Neutrophil (primary cell): ENCODE measurements around the gene MBOAT1.

ENCODE experiments used
- H3K27ac ChIP-seq: fragments of 200-600 bp; sonication (generic); 2 replicates; pipeline ENCODE4 v1.5.1; 2016; ENCODE audit warnings: mild to moderate bottlenecking, moderate library complexity
- H3K27me3 ChIP-seq: fragments of 200-600 bp; sonication (generic); 2 replicates; pipeline ENCODE4 v1.6.0; 2016; ENCODE audit warnings: mild to moderate bottlenecking
- H3K36me3 ChIP-seq: fragments of 200-600 bp; sonication (generic); 2 replicates; pipeline ENCODE4 v1.5.1; 2017
- H3K4me1 ChIP-seq, 2 experiments: fragments of 200-600 bp in 1 of 2; sonication (generic) in 1 of 2; 1 replicate in 1 of 2; 2 replicates in 1 of 2; pipeline versions ENCODE4 v1.5.1 to v1.6.1; 2013 to 2016; ENCODE audit warnings: low read depth in 1 of 2, low read length in 1 of 2, mild to moderate bottlenecking in 1 of 2, moderate library complexity in 1 of 2; ENCODE audit not compliant: control insufficient read depth in 1 of 2, insufficient read depth in 1 of 2
- H3K4me3 ChIP-seq, 2 experiments: fragments of 200-600 bp in 1 of 2; sonication (generic) in 1 of 2; 1 replicate in 1 of 2; 2 replicates in 1 of 2; pipeline ENCODE4 v1.5.1; 2013 to 2016; ENCODE audit warnings: low read depth in 1 of 2, low read length in 1 of 2, mild to moderate bottlenecking in 1 of 2, moderate library complexity in 1 of 2
- H3K9me3 ChIP-seq: fragments of 200-600 bp; sonication (generic); 2 replicates; pipeline ENCODE4 v1.5.1; 2016
- TF ChIP-seq, protein P1 (sequence below): fragments of 200-600 bp; sonication (generic); IDR thresholded peaks from 2 replicates; pipeline ENCODE4 v1.5.1; 2016; ENCODE audit warnings: antibody characterized with exemption

The MBOAT1 gene

DNA sequence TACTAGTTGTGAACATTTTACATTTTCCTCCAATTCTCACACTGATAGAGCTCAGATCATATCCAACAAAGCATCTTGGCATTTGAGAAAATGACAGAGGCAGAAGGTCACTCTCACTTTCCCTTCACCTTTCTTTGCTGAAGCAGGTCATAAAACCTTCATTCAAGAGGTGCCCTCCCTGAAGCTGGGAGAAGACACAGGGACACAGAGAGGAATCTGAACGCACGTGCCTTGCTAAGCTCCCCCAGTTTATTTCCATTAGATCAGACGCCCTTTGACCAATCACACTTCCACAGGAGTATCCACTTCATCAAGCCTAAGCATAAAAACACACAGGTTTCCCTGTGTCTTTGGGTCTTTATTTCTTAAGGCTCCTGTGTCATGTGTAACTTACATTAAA, 9.2 kb upstream of the MBOAT1 start:
- Histone ChIP-seq H3K27ac (no peak overlapping the region), H3K4me3 (no peak overlapping the region), H3K9me3 (no peaks in the 10 kb centered on the region), H3K36me3 (no peaks in the 10 kb centered on the region), H3K4me1 (peaks cover 3 to 6% of the 10 kb centered on the region in 2 experiments), H3K27me3 (no peaks in the 10 kb centered on the region)
- TF ChIP-seq, protein P1, sequence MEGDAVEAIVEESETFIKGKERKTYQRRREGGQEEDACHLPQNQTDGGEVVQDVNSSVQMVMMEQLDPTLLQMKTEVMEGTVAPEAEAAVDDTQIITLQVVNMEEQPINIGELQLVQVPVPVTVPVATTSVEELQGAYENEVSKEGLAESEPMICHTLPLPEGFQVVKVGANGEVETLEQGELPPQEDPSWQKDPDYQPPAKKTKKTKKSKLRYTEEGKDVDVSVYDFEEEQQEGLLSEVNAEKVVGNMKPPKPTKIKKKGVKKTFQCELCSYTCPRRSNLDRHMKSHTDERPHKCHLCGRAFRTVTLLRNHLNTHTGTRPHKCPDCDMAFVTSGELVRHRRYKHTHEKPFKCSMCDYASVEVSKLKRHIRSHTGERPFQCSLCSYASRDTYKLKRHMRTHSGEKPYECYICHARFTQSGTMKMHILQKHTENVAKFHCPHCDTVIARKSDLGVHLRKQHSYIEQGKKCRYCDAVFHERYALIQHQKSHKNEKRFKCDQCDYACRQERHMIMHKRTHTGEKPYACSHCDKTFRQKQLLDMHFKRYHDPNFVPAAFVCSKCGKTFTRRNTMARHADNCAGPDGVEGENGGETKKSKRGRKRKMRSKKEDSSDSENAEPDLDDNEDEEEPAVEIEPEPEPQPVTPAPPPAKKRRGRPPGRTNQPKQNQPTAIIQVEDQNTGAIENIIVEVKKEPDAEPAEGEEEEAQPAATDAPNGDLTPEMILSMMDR = no peak

DNA sequence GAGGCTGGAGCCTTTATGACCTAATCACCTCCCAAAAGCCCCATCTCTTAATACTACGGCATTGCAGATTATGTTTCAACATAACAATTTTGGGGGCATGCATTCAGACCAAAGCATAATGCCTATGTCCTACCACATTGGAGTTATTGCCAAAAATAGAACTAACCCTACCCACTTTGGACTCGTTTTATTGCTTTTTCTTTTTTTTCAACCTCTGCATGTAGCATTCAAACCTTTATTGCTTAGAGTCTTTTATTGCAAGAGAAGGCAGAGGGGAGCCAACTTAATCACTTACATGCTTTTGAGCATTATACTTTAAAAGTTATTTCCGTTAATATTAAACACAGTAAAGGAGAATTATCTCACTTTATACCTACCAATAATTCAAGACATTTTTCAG, 8.1 kb upstream of the MBOAT1 start:
- Histone ChIP-seq H3K36me3 (no peaks in the 10 kb centered on the region), H3K27ac (no peak overlapping the region), H3K27me3 (no peaks in the 10 kb centered on the region), H3K4me3 (no peak overlapping the region), H3K4me1 (peaks cover 3 to 6% of the 10 kb centered on the region in 2 experiments), H3K9me3 (no peaks in the 10 kb centered on the region)
- TF ChIP-seq, protein P1 = no peak

- no peak overlapping the region for H3K4me3 ChIP-seq
- TF ChIP-seq, protein P1 = no peak
- peaks cover 8 to 9% of the 10 kb centered on the region in 2 experiments for H3K4me1 ChIP-seq
- no peaks in the 10 kb centered on the region for H3K9me3 ChIP-seq
- no peak overlapping the region for H3K27ac ChIP-seq
- H3K36me3 ChIP-seq = no peaks in the 10 kb centered on the region
- no peaks in the 10 kb centered on the region for H3K27me3 ChIP-seq
These were observed 5.6 kb upstream of the MBOAT1 start for GRCh38 chr6:20217891-20218290.

GRCh38 chr6:20217324-20217855, 5.1 kb upstream of the MBOAT1 start:
- H3K4me3 ChIP-seq = no peak overlapping the region
- H3K36me3 ChIP-seq = no peaks in the 10 kb centered on the region

DNA sequence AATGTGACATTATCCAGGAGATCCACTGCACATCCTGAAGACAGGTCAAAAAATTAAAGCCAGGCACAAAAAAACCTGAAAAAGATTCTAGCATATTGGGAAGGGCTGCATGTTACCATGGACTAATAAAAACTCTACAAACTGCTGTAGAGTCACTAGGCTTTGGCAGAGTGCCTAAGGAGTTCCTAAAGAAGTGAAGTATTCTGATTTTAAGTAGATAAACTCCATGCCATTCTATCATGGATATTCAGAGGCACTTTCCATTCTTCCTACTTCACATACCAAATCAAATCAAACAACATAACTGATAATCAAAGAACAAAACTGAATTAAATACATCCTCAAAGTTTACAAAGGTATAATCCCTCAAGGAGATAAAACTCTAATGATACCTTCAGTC, 3.0 kb upstream of the MBOAT1 start:
- TF ChIP-seq, protein P1 = no peak
- H3K4me1 ChIP-seq = peaks cover 23% of the 10 kb centered on the region in 2 experiments
- no peaks in the 10 kb centered on the region for H3K27me3 ChIP-seq
- H3K27ac ChIP-seq = no peak overlapping the region
- no peak overlapping the region for H3K4me3 ChIP-seq
- no peaks in the 10 kb centered on the region for H3K9me3 ChIP-seq
- no peaks in the 10 kb centered on the region for H3K36me3 ChIP-seq

More at GRCh38 chr6:20217324-20217855, 5.1 kb upstream of the MBOAT1 start:
- Histone ChIP-seq H3K27ac (no peak overlapping the region), H3K27me3 (no peaks in the 10 kb centered on the region), H3K4me1 (peaks cover 10 to 11% of the 10 kb centered on the region in 2 experiments), H3K9me3 (no peaks in the 10 kb centered on the region)
- TF ChIP-seq, protein P1 = no peak
